ENCODE measurements around the gene SEMA4D.

SEMA4D gene

GRCh38 chr9:89445801-89446251 is 52.1 kb downstream of the SEMA4D start:
- DNase-seq (ENCODE audit: low read depth in 2 of 2): no peak

GRCh38 chr9:89444925-89445765 is 52.8 kb downstream of the SEMA4D start:
- DNase-seq (ENCODE audit: low read depth in 2 of 2): no peak

- DNase-seq (ENCODE audit: low read depth in 2 of 2): no peak
Measured at GRCh38 chr9:89444274-89444673, 53.6 kb downstream of the SEMA4D start.

GRCh38 chr9:89442981-89443814 is 54.7 kb downstream of the SEMA4D start:
- DNase-seq (ENCODE audit: low read depth in 2 of 2): no peak

GRCh38 chr9:89442501-89442978 is 55.4 kb downstream of the SEMA4D start:
- no peak for DNase-seq (ENCODE audit: low read depth in 2 of 2)

GRCh38 chr9:89441986-89442385 is 55.9 kb downstream of the SEMA4D start:
- no peak for DNase-seq (ENCODE audit: low read depth in 2 of 2)

- DNase-seq (ENCODE audit: low read depth in 2 of 2): no peak
Measured at GRCh38 chr9:89441655-89441970, 56.3 kb downstream of the SEMA4D start.

GRCh38 chr9:89440951-89441654 is 56.8 kb downstream of the SEMA4D start:
- no peak for DNase-seq (ENCODE audit: low read depth in 2 of 2)

- no peak for DNase-seq (ENCODE audit: low read depth in 2 of 2)
Measured at GRCh38 chr9:89440548-89440947, 57.4 kb downstream of the SEMA4D start.

GRCh38 chr9:89440046-89440445 is 57.9 kb downstream of the SEMA4D start:
- no peak for DNase-seq (ENCODE audit: low read depth in 2 of 2)

GRCh38 chr9:89439571-89439970 is 58.3 kb downstream of the SEMA4D start:
- no peak for DNase-seq (ENCODE audit: low read depth in 2 of 2)

GRCh38 chr9:89438194-89438593 is 59.7 kb downstream of the SEMA4D start:
- no peak for DNase-seq (ENCODE audit: low read depth in 2 of 2)

- DNase-seq (ENCODE audit: low read depth in 2 of 2): no peak
Measured at GRCh38 chr9:89437772-89438171, 60.1 kb downstream of the SEMA4D start.

- no peak for DNase-seq (ENCODE audit: low read depth in 2 of 2)
Measured at GRCh38 chr9:89436963-89437625, 60.8 kb downstream of the SEMA4D start.

- no peak for DNase-seq (ENCODE audit: low read depth in 2 of 2)
Measured at GRCh38 chr9:89436326-89436725, 61.6 kb downstream of the SEMA4D start.

GRCh38 chr9:89435071-89435823 is 62.7 kb downstream of the SEMA4D start:
- DNase-seq (ENCODE audit: low read depth in 2 of 2): no peak

- DNase-seq (ENCODE audit: low read depth in 2 of 2): no peak
Measured at GRCh38 chr9:89434636-89435035, 63.3 kb downstream of the SEMA4D start.

- no peak for DNase-seq (ENCODE audit: low read depth in 2 of 2)
Measured at GRCh38 chr9:89433826-89434225, 64.1 kb downstream of the SEMA4D start.

- DNase-seq (ENCODE audit: low read depth in 2 of 2): no peak
Measured at GRCh38 chr9:89432986-89433530, 64.9 kb downstream of the SEMA4D start.

GRCh38 chr9:89431930-89432725 is 65.8 kb downstream of the SEMA4D start:
- no peak for DNase-seq (ENCODE audit: low read depth in 2 of 2)
